Measurements from ENCODE around the gene LYZL4. TPM values are rescaled to one million over a fixed set of nuclear protein-coding genes. Genes with fewer than 3 reads are reported as not detected.

The LYZL4 gene
- total RNA-seq, 2 experiments from 2014 or later, result not detected

- Mint-ChIP-seq H3K36me3 (ENCODE audit: low read depth) (no peaks in the 10 kb centered on the region), H3K4me1 (ENCODE audit: low read depth) (no peaks in the 10 kb centered on the region), H3K27me3 (peaks cover 11% of the 10 kb centered on the region), H3K27ac (no peak overlapping the region), H3K4me3 (no peak overlapping the region), H3K9me3 (no peaks in the 10 kb centered on the region)
- no peak overlapping the region for H3K4me3 ChIP-seq (ENCODE audit: low read length)
- H3K9me3 ChIP-seq (ENCODE audit: control insufficient read depth in 1 of 2, insufficient read depth in 1 of 2, low read length in 2 of 2), result no peaks in the 10 kb centered on the region
- H3K27me3 ChIP-seq (ENCODE audit: control insufficient read depth in 1 of 2, insufficient read depth in 2 of 2, low read length in 2 of 2), result no peaks in the 10 kb centered on the region
- POLR2A ChIA-PET, result no interaction called here
- no peak for ATAC-seq (ENCODE audit: poor library complexity)
- CTCF ChIA-PET, result no interaction called here
- intact Hi-C loops (cut with DNase I, micrococcal nuclease), result no loop called here
- H3K4me1 ChIP-seq (ENCODE audit: insufficient read depth, low read length), result no peaks in the 10 kb centered on the region
- H3K27ac ChIP-seq (ENCODE audit: low read depth in 1 of 2, low read length in 2 of 2), result no peak overlapping the region
- no peaks in the 10 kb centered on the region for H3K36me3 ChIP-seq (ENCODE audit: insufficient read depth, low read length)
- TF ChIP-seq, protein P1, sequence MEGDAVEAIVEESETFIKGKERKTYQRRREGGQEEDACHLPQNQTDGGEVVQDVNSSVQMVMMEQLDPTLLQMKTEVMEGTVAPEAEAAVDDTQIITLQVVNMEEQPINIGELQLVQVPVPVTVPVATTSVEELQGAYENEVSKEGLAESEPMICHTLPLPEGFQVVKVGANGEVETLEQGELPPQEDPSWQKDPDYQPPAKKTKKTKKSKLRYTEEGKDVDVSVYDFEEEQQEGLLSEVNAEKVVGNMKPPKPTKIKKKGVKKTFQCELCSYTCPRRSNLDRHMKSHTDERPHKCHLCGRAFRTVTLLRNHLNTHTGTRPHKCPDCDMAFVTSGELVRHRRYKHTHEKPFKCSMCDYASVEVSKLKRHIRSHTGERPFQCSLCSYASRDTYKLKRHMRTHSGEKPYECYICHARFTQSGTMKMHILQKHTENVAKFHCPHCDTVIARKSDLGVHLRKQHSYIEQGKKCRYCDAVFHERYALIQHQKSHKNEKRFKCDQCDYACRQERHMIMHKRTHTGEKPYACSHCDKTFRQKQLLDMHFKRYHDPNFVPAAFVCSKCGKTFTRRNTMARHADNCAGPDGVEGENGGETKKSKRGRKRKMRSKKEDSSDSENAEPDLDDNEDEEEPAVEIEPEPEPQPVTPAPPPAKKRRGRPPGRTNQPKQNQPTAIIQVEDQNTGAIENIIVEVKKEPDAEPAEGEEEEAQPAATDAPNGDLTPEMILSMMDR (IDR thresholded peaks at IDR 0.05), result no peak
- no peak for DNase-seq
Measured at GRCh38 chr3:42412526-42413155, 2.2 kb upstream of the LYZL4 start.

DNA sequence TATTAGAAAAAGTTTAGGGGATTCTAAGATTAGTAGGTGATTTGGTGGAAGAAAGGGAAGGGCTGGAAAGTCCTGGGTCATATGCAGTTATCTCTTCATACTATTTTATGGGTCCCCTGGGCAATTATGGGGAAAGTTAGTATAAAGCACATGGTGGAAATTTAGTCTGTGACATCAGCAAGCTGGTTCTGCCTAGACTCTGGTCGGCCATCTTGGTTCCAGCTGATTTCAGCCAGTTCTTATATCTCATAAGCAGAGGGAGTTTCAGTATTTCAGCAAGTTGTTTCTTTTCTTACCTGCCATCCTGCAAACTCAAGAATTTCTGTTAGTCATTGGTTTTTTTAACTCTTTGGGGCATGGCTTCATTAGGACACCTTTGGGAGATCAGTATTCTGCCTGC lies 1.0 kb upstream of the LYZL4 start:
- Mint-ChIP-seq H3K36me3 (ENCODE audit: low read depth) (no peaks in the 10 kb centered on the region), H3K27me3 (peaks cover 11% of the 10 kb centered on the region), H3K4me3 (no peak overlapping the region), H3K4me1 (ENCODE audit: low read depth) (no peaks in the 10 kb centered on the region), H3K9me3 (no peaks in the 10 kb centered on the region), H3K27ac (no peak overlapping the region)
- ChIA-PET CTCF (no interaction called here), POLR2A (no interaction called here)
- intact Hi-C loops (cut with DNase I, micrococcal nuclease), result no loop called here
- Histone ChIP-seq H3K36me3 (ENCODE audit: insufficient read depth, low read length) (no peaks in the 10 kb centered on the region), H3K27ac (ENCODE audit: low read depth in 1 of 2, low read length in 2 of 2) (no peak overlapping the region), H3K4me1 (ENCODE audit: insufficient read depth, low read length) (no peaks in the 10 kb centered on the region), H3K27me3 (ENCODE audit: control insufficient read depth in 1 of 2, insufficient read depth in 2 of 2, low read length in 2 of 2) (no peaks in the 10 kb centered on the region), H3K4me3 (ENCODE audit: low read length) (no peak overlapping the region), H3K9me3 (ENCODE audit: control insufficient read depth in 1 of 2, insufficient read depth in 1 of 2, low read length in 2 of 2) (no peaks in the 10 kb centered on the region)
- TF ChIP-seq, protein P1 (IDR thresholded peaks at IDR 0.05), result no peak
- no peak for ATAC-seq (ENCODE audit: poor library complexity)
- no peak for DNase-seq

- H3K27me3 Mint-ChIP-seq, result no peaks in the 10 kb centered on the region
Measured at GRCh38 chr3:42408156-42408555, 2.3 kb downstream of the LYZL4 start.

More at GRCh38 chr3:42408156-42408555, 2.3 kb downstream of the LYZL4 start:
- DNase-seq (no peak), ATAC-seq (ENCODE audit: poor library complexity) (no peak)
- no peak overlapping the region for H3K4me3 Mint-ChIP-seq
- no peaks in the 10 kb centered on the region for H3K9me3 Mint-ChIP-seq
- H3K4me1 ChIP-seq (ENCODE audit: insufficient read depth, low read length), result no peaks in the 10 kb centered on the region
- TF ChIP-seq, protein P1 (IDR thresholded peaks at IDR 0.05), result no peak
- peaks cover 9% of the 10 kb centered on the region for H3K4me1 Mint-ChIP-seq (ENCODE audit: low read depth)
- H3K36me3 ChIP-seq (ENCODE audit: insufficient read depth, low read length), result no peaks in the 10 kb centered on the region
- POLR2A ChIA-PET, result no interaction called here
- peaks cover 0 to 3% of the 10 kb centered on the region in 2 experiments for H3K9me3 ChIP-seq (ENCODE audit: control insufficient read depth in 1 of 2, insufficient read depth in 1 of 2, low read length in 2 of 2)
- H3K27ac ChIP-seq (ENCODE audit: low read depth in 1 of 2, low read length in 2 of 2), result no peak overlapping the region
- intact Hi-C loops (cut with DNase I, micrococcal nuclease), result no loop called here
- no peaks in the 10 kb centered on the region for H3K36me3 Mint-ChIP-seq (ENCODE audit: low read depth)
- no peak overlapping the region for H3K27ac Mint-ChIP-seq
- H3K27me3 ChIP-seq (ENCODE audit: control insufficient read depth in 1 of 2, insufficient read depth in 2 of 2, low read length in 2 of 2), result no peaks in the 10 kb centered on the region
- CTCF ChIA-PET, result no interaction called here
- no peak overlapping the region for H3K4me3 ChIP-seq (ENCODE audit: low read length)

All from CD4-positive, alpha-beta T cell (primary cell).